PFSK-1 (cell line): ENCODE results near the gene RPL19.

ENCODE experiments used
- FOXP2 ChIP-seq: optimal IDR thresholded peaks from 2 replicates; pipeline ENCODE3; 2011; ENCODE audit warnings: borderline replicate concordance, control low read depth, inconsistent platforms; ENCODE audit not compliant: insufficient read depth; ENCODE audit errors: extremely low read length, extremely low read depth
- POLR2AphosphoS5 ChIP-seq: IDR thresholded peaks from 2 replicates; pipeline ENCODE4 v1.6.1; 2012; ENCODE audit warnings: low read depth, mild to moderate bottlenecking, control low read depth, low read length, moderate library complexity
- REST ChIP-seq, 2 experiments: IDR thresholded peaks; 2 replicates each; pipeline versions ENCODE4 v1.6.1 to v1.8.0; 2011 to 2012; ENCODE audit warnings: low read depth in 2 of 2, low read length in 2 of 2, control low read depth in 1 of 2, inconsistent platforms in 1 of 2, mild to moderate bottlenecking in 1 of 2, moderate library complexity in 1 of 2; ENCODE audit not compliant: insufficient read depth in 1 of 2
- SIN3A ChIP-seq: IDR thresholded peaks from 2 replicates; pipeline ENCODE4 v1.6.1; 2012; ENCODE audit warnings: mild to moderate bottlenecking, low read length, moderate library complexity, borderline replicate concordance; ENCODE audit not compliant: insufficient read depth
- TAF1 ChIP-seq: IDR thresholded peaks from 2 replicates; pipeline ENCODE4 v1.6.1; 2012; ENCODE audit warnings: low read length, control low read depth, borderline replicate concordance; ENCODE audit not compliant: insufficient read depth

Gene RPL19

DNA sequence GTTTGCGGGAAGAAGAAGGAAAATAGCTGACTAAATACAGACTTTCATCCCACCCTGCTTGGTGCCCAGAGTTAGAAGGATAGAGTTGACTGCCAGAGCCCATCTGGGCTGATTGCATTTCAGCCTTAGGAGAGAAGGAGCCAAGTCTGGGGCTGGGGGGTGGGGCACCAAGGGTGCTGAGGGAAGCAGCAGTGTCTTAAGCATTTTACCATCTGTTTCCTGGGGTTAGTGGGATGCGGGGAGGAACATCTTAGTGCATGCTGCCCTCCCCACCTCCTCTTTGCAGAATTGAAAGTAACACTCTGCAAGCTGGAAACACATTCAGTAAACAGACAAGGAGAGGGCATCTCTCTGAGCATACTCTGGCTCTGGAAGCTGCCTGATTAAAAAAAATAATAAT, 32.6 kb upstream of the RPL19 start:
- no peak for TF ChIP-seq REST (IDR thresholded peaks at IDR 0.05; ENCODE audit: insufficient read depth in 1 of 2, low read depth in 2 of 2, low read length in 2 of 2)
- no peak for TF ChIP-seq TAF1
- no peak for TF ChIP-seq FOXP2
- TF ChIP-seq POLR2AphosphoS5: no peak
- no peak for TF ChIP-seq SIN3A

DNA sequence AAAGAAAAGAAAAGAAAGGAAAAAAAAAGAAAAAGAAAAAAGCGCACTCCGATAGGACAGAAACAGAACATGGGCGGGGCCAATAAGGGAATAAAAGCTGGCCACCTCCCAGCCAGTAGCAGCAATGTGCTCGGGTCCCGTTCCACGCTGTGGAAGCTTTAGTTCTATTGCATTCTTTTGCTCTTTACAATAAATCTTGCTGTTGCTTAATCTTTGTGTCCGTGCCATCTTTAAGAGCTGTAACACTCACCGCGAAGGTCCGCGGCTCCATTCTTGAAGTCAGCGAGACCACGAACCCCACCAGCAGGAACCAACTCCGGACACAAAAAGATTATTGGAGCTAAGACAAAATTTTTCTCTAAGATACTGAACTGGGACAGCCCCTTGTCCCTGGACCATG, 31.0 kb upstream of the RPL19 start:
- TF ChIP-seq SIN3A: no peak
- TF ChIP-seq REST (IDR thresholded peaks at IDR 0.05; ENCODE audit: insufficient read depth in 1 of 2, low read depth in 2 of 2, low read length in 2 of 2): no peak

DNA sequence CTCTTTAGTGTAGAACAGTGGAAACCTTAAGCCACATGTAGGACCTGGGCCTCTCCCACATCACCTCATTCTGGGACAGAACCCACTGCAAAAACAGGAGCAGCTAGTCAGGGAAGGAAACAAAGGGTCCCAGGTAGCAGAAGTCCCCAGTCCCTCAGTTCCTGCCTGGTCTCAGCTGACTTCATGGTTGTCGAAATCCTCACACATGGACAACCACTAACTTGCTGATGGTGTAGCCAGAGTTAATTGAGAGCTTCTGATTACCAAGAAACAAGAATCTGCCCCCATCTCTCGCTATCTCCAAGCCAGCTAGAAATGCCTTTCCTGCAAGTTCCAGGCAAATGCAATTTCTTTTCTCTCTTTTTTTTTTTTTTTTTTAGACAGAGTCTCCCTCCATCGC, 30.6 kb upstream of the RPL19 start:
- TF ChIP-seq SIN3A (no peak), FOXP2 (no peak), POLR2AphosphoS5 (no peak), TAF1 (no peak), REST (IDR thresholded peaks at IDR 0.05; ENCODE audit: insufficient read depth in 1 of 2, low read depth in 2 of 2, low read length in 2 of 2) (no peak)

DNA sequence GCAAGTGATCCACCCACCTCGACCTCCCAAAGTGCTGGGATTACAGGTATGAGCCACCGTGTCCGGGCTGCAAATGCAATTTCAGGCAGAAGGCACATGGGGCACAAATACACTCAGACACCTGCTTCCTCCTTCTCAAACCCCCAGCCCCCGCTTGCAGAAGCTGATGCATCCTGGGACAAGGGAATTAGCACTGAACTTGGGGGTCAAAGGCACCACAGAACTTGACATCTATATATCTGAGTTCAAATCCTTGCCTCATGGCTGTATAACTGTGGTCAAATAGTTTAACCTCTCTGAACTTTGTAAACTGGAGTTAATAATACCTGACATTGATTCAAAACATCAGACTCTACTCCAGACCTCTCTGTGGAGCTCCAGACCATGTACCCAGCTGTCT, 30.0 kb upstream of the RPL19 start:
- TF ChIP-seq POLR2AphosphoS5 (no peak), TAF1 (no peak), REST (IDR thresholded peaks at IDR 0.05; ENCODE audit: insufficient read depth in 1 of 2, low read depth in 2 of 2, low read length in 2 of 2) (no peak), FOXP2 (no peak), SIN3A (no peak)

DNA sequence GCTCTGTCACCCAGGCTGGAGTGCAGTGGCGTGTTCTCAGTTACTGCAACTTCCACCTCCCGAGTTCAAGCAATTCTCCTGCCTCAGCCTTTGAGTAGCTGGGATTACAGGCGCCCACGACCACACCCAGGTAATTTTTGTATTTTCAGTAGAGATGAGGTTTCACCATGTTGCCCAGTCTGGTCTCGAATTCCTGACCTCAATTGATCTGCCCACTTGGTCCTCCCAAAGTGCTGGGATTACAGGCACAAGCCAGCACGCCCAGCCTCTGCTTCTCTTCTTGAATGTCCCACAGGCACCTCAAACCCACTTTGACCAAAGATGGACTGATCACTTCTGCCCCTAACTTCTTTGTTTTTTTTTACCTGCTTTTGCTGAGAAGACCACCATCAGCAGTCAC, 29.5 kb upstream of the RPL19 start:
- TF ChIP-seq SIN3A (no peak), REST (IDR thresholded peaks at IDR 0.05; ENCODE audit: insufficient read depth in 1 of 2, low read depth in 2 of 2, low read length in 2 of 2) (no peak), POLR2AphosphoS5 (no peak), TAF1 (no peak), FOXP2 (no peak)
